Progenitor cell of endocrine pancreas (in vitro differentiated cells): ENCODE data around the gene KRT14. TPM values are rescaled to one million over a fixed set of nuclear protein-coding genes. Genes with fewer than 3 reads are reported as not detected.

Source experiments
- DNase-seq: peaks from one replicate; pipeline ENCODE4 v3.0.0; 2021; ENCODE audit warnings: low spot score; ENCODE audit not compliant: unreplicated experiment
- H3K27ac Mint-ChIP-seq: 2 replicates; pipeline ENCODE4 v1.8.0; 2021; ENCODE audit warnings: mild to moderate bottlenecking, moderate library complexity, mixed read lengths
- H3K27me3 Mint-ChIP-seq: 2 replicates; pipeline ENCODE4 v1.8.0; 2021; ENCODE audit warnings: mixed read lengths
- H3K36me3 Mint-ChIP-seq: 2 replicates; pipeline ENCODE4 v1.8.0; 2022; ENCODE audit warnings: mixed read lengths; ENCODE audit not compliant: insufficient read depth
- H3K4me1 Mint-ChIP-seq: 2 replicates; pipeline ENCODE4 v1.8.0; 2021; ENCODE audit warnings: low read depth, mixed read lengths
- H3K4me3 Mint-ChIP-seq: 2 replicates; pipeline ENCODE4 v1.8.0; 2021; ENCODE audit warnings: low read depth, mild to moderate bottlenecking, moderate library complexity, mixed read lengths
- H3K9me3 Mint-ChIP-seq: 2 replicates; pipeline ENCODE4 v1.8.0; 2021; ENCODE audit warnings: low read depth, mixed read lengths
- CTCF ChIP-seq: fragments of 200-600 bp; sonication (generic); IDR thresholded peaks from one replicate; pipeline ENCODE4 v1.5.0; 2021; ENCODE audit warnings: antibody characterized with exemption, mild to moderate bottlenecking; ENCODE audit not compliant: unreplicated experiment
- total RNA-seq: library from RNA; stranded (reverse); gene quantifications from 2 replicates; pipeline ENCODE4 v1.2.1, GENCODE V29; 2021

KRT14 gene
- total RNA-seq, 1 donor from 2014 or later, result not detected

GRCh38 chr17:41602524-41602923 lies 15.8 kb upstream of the KRT14 start:
- peaks cover 14% of the 10 kb centered on the region for H3K9me3 Mint-ChIP-seq
- H3K36me3 Mint-ChIP-seq, result peaks cover 5% of the 10 kb centered on the region
- no peaks in the 10 kb centered on the region for H3K27me3 Mint-ChIP-seq
- H3K4me3 Mint-ChIP-seq, result no peak overlapping the region
- DNase-seq, result no peak
- H3K27ac Mint-ChIP-seq, result no peak overlapping the region
- H3K4me1 Mint-ChIP-seq, result peaks cover 3% of the 10 kb centered on the region
- TF ChIP-seq CTCF, result no peak

DNA sequence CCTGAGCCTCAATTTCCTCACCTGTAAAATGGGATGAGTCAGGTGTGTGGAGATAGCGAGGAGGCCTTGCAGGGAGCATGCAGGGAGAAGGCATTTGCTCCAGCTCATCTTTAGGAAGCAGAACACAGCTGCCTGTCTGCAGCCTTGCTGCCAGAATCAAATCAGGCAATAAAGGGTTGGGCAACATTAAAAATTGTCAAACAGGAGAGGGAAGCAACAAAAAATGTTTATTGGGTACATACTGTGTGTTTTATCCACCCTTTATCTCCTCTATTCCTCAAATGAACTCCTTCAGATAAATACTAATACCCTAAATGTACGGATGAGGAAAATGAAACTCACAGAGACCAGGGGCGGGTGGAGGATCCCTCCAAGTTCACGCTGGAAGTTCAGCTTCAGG lies 13.6 kb upstream of the KRT14 start:
- Mint-ChIP-seq H3K4me3 (no peak overlapping the region), H3K27ac (no peak overlapping the region), H3K36me3 (no peaks in the 10 kb centered on the region), H3K4me1 (peaks cover 3% of the 10 kb centered on the region), H3K9me3 (no peaks in the 10 kb centered on the region), H3K27me3 (peaks cover 10% of the 10 kb centered on the region)
- no peak for DNase-seq
- no peak for TF ChIP-seq CTCF

DNA sequence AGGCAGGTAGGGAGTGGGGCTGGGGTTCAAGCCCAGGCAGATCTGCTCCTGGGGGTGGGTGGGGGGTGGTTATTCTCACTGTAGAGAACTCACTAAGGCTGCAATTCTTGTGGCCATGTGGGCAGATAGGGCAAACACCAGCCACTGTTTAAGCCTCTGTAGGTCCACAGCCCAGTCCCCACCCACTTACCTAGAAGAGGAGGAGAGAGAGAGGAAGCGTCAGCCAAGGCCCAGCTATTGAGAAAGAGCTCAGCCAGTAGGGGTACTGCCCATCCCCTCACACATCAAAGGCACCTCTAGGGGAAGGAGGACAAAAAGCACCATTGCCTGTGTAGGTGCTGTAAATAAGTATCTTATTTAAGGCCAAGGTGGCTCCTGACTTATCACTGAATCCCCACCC lies 13.0 kb upstream of the KRT14 start:
- no peaks in the 10 kb centered on the region for H3K9me3 Mint-ChIP-seq
- peaks cover 14% of the 10 kb centered on the region for H3K27me3 Mint-ChIP-seq
- DNase-seq, result no peak
- H3K4me1 Mint-ChIP-seq, result peaks cover under 1% of the 10 kb centered on the region
- H3K36me3 Mint-ChIP-seq, result no peaks in the 10 kb centered on the region
- H3K4me3 Mint-ChIP-seq, result no peak overlapping the region
- no peak for TF ChIP-seq CTCF
- H3K27ac Mint-ChIP-seq, result no peak overlapping the region

DNA sequence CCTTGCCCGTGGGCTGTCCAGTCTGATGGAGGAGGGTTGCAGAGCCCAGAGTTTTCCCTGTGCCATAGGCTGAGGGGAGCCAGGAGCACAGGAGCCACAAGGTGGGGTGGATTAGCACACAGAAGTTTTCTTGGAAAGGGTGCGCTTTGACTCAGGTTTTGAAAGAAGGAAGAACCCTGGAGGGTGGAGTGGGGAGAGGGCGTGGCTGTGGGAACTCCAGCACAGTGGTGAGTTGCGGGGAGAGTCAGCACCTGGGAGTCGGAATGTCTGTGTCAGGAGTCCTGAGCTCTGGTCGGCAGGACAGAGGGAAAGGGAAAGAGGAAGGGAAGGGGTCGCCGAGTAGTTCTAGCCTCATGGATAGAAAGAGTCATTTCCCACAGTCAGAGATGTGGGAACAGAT lies 8.9 kb upstream of the KRT14 start:
- H3K27ac Mint-ChIP-seq, result no peak overlapping the region
- no peaks in the 10 kb centered on the region for H3K4me1 Mint-ChIP-seq
- no peak for DNase-seq
- H3K36me3 Mint-ChIP-seq, result no peaks in the 10 kb centered on the region
- peaks cover 24% of the 10 kb centered on the region for H3K27me3 Mint-ChIP-seq
- H3K9me3 Mint-ChIP-seq, result no peaks in the 10 kb centered on the region
- no peak overlapping the region for H3K4me3 Mint-ChIP-seq
- TF ChIP-seq CTCF, result no peak

DNA sequence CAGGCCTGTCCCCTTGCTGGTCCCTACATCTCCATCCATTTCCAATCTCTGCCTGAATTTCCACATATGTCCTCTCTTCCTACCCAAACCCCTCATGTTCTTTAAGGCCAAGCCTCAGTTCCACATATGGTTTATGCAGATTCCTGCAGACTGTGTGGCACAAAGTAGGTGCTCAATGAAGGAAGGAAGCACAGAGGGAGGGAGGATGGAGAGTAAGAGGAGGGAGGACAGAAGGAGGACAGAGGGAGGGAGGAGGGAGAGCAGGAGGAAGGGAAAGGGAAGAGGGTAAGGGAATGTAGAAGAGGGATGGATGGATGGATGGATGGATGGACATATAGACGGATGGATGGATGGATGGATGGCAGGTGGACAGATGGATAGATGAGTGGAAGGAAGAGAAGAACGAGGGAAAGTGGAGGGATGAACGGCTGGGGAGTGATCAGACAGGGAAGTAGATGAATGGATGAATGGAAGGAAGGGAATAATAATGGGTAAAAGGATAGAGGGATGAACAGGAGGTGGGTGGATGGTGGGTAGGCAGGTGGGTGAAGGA lies 7.7 kb upstream of the KRT14 start:
- no peak for TF ChIP-seq CTCF

More for the DNA sequence above, 7.7 kb upstream of the KRT14 start:
- Mint-ChIP-seq H3K27ac (no peak overlapping the region), H3K4me3 (no peak overlapping the region), H3K4me1 (no peaks in the 10 kb centered on the region), H3K36me3 (no peaks in the 10 kb centered on the region), H3K27me3 (peaks cover 29% of the 10 kb centered on the region), H3K9me3 (no peaks in the 10 kb centered on the region)
- DNase-seq, result no peak
